ENCODE data around the gene RELA. TPM values are rescaled to one million over a fixed set of nuclear protein-coding genes. Genes with fewer than 3 reads are reported as not detected.

RELA gene
- 63.1 and 67.4 TPM in 2 replicates for total RNA-seq

GRCh38 chr11:65662799-65663638 lies at the start of gene RELA:
Gene RELA, minus strand, starts transcription at chr11:65662916. Its CDS starts 84 bp downstream, at chr11:65662832.

GRCh38 chr11:65711785-65712632 lies 49.3 kb upstream of the RELA start, which contains the start of gene KAT5:
Gene KAT5, plus strand, starts transcription at chr11:65712252. Its CDS starts 16 bp downstream, at chr11:65712268.

GRCh38 chr11:65637794-65638419 lies 24.8 kb downstream of the RELA start, which contains the start of gene SIPA1:
Gene SIPA1, plus strand, starts transcription at chr11:65638101. Its CDS starts 2,821 bp downstream, at chr11:65640922.

GRCh38 chr11:65615229-65615949 lies 47.3 kb downstream of the RELA start, which contains the start of gene PCNX3:
Gene PCNX3, plus strand, starts transcription at chr11:65615776. Its CDS starts 536 bp downstream, at chr11:65616312.

Other genes starting within 250 kb of the RELA start
- gene NEAT1, start 240.1 kb downstream of the RELA start, total RNA-seq: 12.7 and 14.7 TPM in 2 replicates
- gene MALAT1, start 163.9 kb downstream of the RELA start, total RNA-seq: 683 and 797 TPM in 2 replicates
- gene SCYL1, start 137.8 kb downstream of the RELA start, total RNA-seq: 83.3 and 84.1 TPM in 2 replicates
- gene LTBP3, start 104.6 kb downstream of the RELA start, total RNA-seq: 45.1 and 58.2 TPM in 2 replicates
- 70.6 and 76.7 TPM in 2 replicates for gene ZNRD2, start 92.4 kb downstream of the RELA start, total RNA-seq
- 45.8 and 46.7 TPM in 2 replicates for gene FAM89B, start 90.4 kb downstream of the RELA start, total RNA-seq
- gene EHBP1L1, start 86.9 kb downstream of the RELA start, total RNA-seq: 33.7 and 53.4 TPM in 2 replicates
- 0.27 TPM in 1 of 2 replicates, not detected in the other for gene KCNK7, start 67.1 kb downstream of the RELA start, total RNA-seq
- gene MAP3K11, start 48.7 kb downstream of the RELA start, total RNA-seq: 122 and 126 TPM in 2 replicates
- 40.7 and 41.1 TPM in 2 replicates for gene PCNX3, start 47.1 kb downstream of the RELA start, total RNA-seq
- 61.1 and 68.3 TPM in 2 replicates for gene SIPA1, start 24.8 kb downstream of the RELA start, total RNA-seq
- gene KAT5, start 49.3 kb upstream of the RELA start, total RNA-seq: 42.8 and 56.6 TPM in 2 replicates
- 92.3 and 93.2 TPM in 2 replicates for gene RNASEH2C, start 57.9 kb upstream of the RELA start, total RNA-seq
- gene AP5B1, start 118.1 kb upstream of the RELA start, total RNA-seq: 10.8 and 11.3 TPM in 2 replicates
- not detected in 2 replicates for gene OVOL1, start 124.1 kb upstream of the RELA start, total RNA-seq
- not detected in 2 replicates for gene SNX32, start 171.0 kb upstream of the RELA start, total RNA-seq
- 2,226 and 2,249 TPM in 2 replicates for gene CFL1, start 195.3 kb upstream of the RELA start, total RNA-seq
- gene MUS81, start 197.5 kb upstream of the RELA start, total RNA-seq: 35.0 and 40.1 TPM in 2 replicates
- 29.5 and 33.7 TPM in 2 replicates for gene EFEMP2, start 209.9 kb upstream of the RELA start, total RNA-seq
- gene CTSW, start 216.9 kb upstream of the RELA start, total RNA-seq: 0.20 TPM in 1 of 2 replicates, not detected in the other
- 95.7 and 125 TPM in 2 replicates for gene FIBP, start 225.6 kb upstream of the RELA start, total RNA-seq
- 258 and 273 TPM in 2 replicates for gene CCDC85B, start 227.8 kb upstream of the RELA start, total RNA-seq
- gene FOSL1, start 237.5 kb upstream of the RELA start, total RNA-seq: 125 and 127 TPM in 2 replicates